NCI-H460 (cell line): ENCODE measurements around the gene BOK. TPM values are rescaled to one million over a fixed set of nuclear protein-coding genes. Genes with fewer than 3 reads are reported as not detected.

ENCODE experiments used
- DNase-seq: peaks from one replicate; pipeline ENCODE4 v3.0.0-alpha.2; 2016; ENCODE audit warnings: low read depth; ENCODE audit errors: extremely low read depth
- total RNA-seq: library from RNA; depleted of rRNA; stranded (reverse); fragments of >200 nt; shearing (Covaris generic); gene quantifications from 2 replicates; pipeline ENCODE4 v1.2.3, GENCODE V29; 2014

BOK gene
- total RNA-seq, 1 experiment from 2014 or later: 8.9 TPM

DNA sequence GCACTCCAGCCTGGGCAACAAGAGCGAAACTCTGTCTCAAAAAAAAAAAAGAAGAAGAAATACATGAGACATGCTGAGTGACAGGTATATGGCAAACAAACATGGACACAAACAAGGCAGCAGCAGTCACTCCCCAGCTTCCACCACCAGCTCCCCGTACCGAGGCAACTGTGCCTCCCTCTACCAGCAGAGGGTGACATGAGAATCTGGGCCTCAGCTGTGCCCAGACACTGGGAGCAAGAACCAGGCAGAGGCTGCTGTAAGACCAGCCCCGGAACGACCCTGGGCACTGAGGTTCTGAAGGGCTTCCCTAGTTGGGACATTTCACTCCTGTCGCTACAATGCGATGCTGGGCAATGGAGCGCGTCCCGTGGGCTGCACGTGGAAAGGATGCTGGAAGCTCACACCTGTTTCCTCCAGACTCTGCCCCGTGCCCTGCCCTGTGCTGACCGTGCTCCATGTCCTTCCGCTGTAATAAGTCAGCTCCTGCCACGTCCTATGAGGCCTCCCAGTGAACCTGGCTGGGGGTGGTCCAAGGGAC, 37.1 kb downstream of the BOK start:
- no peak for DNase-seq

DNA sequence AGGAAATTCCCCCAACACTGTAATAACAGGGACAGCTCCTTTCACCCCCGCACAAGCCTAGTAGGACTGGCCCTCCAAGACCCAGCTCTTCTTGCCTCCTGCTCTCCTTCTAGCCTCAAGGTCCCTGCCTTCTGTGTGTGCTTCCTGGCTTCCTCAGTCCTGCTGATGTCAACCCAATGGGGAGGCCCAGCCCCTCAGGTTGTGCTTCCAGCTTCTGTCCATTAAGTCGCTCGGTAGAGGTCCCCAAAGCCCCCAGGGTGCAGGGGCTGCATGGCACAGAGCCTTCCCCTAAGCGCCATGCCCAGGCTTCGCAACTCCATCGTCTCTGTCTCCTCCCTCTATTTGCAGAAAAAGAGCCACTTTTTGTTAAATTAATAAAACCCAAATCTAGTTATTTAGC, 39.0 kb downstream of the BOK start:
- no peak for DNase-seq

- no peak for DNase-seq
These were observed 39.5 kb downstream of the BOK start for GRCh38 chr2:241598061-241598460.

DNA sequence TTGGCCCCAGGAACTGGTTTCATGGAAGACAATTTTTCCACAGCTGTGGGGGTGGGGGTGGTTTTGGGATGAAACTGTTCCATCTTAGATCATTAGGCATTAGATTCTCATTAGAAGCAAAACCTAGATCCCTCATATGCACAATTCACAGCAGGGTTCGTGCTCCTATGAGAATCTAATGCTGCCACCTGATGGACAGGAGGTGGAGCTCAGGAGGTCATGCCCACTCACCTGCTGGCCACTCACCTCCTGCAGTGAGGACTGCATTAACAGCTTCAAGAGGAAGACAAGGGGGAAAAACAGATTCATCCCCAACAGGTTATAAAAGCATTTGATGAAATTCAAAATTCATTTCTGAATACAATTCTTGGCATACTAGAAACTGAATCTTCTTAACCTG, 39.9 kb downstream of the BOK start:
- no peak for DNase-seq

DNA sequence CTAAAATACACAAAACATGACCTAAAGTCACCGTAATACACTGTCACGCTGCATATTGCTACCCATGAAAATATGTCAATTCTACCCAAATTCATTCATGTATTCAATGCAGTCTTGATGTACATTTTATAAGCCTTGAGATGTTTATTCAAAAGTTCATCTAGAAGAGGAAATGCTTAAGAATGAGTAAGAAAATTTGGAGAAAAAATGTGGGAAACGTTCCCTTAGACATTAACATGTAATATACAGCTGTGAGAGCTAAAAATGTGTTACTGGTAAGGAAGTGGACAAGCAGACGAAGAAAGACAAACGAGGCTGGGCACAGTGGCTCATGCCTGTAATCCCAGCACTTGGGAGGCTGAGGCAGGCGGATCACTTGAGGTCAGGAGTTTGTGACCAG, 41.1 kb downstream of the BOK start:
- no peak for DNase-seq

- no peak for DNase-seq
These were observed 43.3 kb downstream of the BOK start for GRCh38 chr2:241601841-241602240.

DNA sequence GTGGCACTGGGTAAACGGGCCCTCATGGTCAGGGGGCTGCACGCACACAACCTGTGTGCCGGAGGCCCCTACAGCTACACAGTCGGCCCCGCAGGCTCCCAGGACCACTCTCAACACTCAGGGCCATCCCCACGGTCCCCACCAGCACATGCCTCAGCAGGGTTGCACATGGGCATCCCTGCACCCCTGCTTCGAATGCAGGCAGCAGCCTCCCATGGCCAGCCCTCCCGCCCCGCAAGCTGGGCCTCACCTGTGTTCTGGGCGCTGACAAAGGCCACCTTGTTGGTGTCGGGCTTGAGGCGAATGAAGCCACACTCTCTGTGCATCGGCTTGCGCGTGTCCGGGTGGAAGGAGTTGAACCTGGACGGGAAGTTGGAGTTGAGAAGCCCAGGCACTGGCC, 44.2 kb downstream of the BOK start:
- no peak for DNase-seq

GRCh38 chr2:241603686-241604085, 45.1 kb downstream of the BOK start:
- no peak for DNase-seq

DNA sequence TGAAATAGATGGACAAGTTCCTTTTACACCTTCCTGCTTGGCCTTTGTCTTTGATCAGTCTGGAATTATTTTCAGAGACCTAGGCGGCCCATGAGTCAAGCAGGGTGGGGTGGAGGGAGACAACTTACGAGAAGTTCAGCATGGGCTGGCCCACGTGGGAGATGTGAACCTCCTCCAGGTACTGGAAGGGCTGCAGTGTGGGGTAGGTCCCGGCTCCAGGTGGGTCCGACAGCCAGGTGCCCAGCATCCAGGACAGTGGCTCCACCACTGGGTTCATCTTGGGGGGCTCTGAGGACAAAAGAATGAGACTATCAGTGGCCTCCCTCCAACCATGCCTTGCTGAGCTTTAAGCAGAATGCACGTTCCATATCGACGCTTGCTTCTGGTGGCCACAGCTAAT, 47.6 kb downstream of the BOK start:
- DNase-seq: no peak

- no peak for DNase-seq
These were observed 48.8 kb downstream of the BOK start for GRCh38 chr2:241607162-241607885.

DNA sequence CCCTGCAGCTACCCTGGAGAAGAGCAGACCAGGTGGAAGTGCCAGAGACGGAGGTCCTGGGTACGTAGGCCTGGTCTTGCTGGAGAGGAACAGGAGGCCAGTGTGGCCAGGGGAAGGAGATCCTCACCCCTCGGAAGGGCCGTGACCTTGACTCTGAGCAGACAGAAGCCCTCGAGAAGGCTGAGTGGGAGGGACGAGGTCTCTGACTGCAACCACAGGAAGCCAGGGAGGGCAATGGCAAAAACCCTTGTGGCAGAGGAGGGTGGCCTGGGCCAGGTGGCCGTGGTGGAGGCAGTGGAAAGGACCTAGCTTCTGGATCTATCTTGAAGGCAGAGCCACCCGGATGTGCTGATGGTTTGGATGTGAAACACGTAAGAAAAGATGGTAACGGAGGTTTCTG, 50.3 kb downstream of the BOK start:
- no peak for DNase-seq

DNA sequence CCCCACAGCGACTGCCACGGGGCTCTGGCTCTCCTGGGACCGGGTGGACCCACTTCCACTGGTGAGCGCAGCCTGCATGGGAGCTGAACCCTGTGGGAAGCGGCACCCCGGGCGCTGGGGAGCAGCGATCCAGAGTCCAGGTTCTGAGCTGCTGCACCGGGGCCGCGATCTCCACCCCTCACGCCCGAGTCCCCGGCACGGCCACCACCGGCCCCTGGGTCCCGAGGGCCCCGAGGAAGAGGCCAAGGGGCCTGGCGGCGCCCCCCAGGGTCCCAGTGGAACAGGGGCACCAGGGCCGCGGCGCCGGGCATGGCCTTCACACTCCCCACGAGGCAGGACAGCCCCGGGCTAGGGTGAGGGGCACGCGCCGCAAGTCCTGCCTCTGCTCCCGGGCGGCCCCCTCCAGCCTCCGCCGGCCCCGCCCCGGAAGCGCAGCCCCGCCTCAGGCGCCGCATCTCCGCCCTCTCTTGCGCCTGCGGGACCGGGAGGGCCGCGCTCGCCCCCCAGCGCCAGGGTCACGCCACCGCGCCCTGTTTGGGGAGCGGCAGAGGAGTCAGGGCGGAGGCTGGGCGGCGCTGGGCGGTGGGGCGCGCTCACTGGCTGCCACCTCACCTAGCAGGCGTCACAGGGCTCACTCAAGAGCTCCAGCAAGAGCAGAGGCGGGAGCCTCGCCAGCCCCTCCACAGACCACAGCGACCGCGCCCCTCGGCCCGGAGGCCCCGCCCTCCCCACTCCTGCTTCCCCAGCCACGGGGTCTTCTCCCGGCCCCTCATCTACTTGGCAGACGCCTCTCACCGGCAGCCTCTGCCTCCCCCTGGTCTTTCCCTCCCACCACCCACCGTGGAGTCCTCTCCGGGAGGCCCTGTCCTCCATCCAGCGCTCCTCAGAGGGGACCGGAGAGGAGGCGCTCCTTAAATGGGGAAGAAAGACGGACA, 51.6 kb downstream of the BOK start:
- peak; percentile 52 for DNase-seq

DNA sequence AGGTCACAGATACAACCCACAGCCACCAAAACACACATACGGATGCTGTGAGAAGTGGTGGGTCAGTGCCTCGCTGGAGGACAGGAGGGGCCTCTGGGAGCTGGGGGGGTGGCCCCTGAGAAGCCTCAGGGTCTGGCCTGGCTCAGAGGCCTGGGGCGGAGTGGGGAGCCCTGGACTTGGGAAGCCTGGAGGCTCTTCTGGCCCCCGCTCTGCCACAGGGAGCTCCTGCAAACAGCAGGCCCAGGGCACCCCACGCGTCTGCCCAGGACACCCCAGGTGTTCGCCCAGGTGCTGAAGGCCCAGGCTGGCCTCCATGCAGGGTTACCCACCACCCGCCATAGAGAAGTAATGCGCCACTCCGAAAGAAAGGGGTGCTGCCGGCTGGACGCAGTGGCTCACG, 52.5 kb downstream of the BOK start:
- DNase-seq: no peak

GRCh38 chr2:241612156-241613016, 53.8 kb downstream of the BOK start:
- DNase-seq: no peak

- DNase-seq: no peak
These were observed 54.7 kb downstream of the BOK start for GRCh38 chr2:241613017-241613780.

DNA sequence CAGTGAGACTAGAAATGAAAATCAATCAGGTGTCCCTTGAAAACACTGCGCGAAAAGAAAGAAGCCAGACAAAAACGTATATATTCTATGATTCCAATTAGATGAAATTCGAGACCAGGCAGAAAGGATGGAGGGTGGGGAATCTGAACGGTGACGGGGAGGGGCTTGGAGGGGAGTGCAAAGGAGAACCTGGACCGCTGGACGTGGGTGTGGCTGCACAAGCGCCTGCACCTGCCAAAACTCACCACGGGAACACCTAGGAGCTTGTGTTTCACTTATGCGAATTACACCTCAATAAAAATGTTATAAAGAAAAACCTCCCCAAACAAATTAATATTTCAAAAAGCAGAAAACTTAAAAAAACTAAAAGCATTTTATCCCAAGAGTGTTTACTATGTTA, 56.5 kb downstream of the BOK start:
- no peak for DNase-seq

- DNase-seq: no peak
These were observed 57.0 kb downstream of the BOK start for GRCh38 chr2:241615522-241616052.

GRCh38 chr2:241616168-241617125, 57.9 kb downstream of the BOK start:
- no peak for DNase-seq
